RWPE2 (cell line): ENCODE measurements around the gene CD69.
"Not testable (repeated sequence)": the region's sequence is repeated elsewhere in the genome, so short reads cannot be mapped to it uniquely, and the experiment has no call there.

Experiments
- ATAC-seq: fragments of 200-7000 bp; cut with Tn5 transposase; 3 replicates; pipeline ENCODE4 v1.9.1; 2021; ENCODE audit warnings: low read depth
- DNase-seq: peaks from one replicate; pipeline ENCODE4 v3.0.0-alpha.2; 2020; ENCODE audit warnings: low spot score
- H3K27ac ChIP-seq: fragments of 450-650 bp; 2 replicates; pipeline ENCODE4 v1.5.1; 2017; ENCODE audit warnings: mild to moderate bottlenecking; ENCODE audit not compliant: poor library complexity, severe bottlenecking
- H3K27me3 ChIP-seq: fragments of 250-450 bp; sonication (Bioruptor Pico); 2 replicates; pipeline ENCODE4 v1.5.1; 2021; ENCODE audit warnings: mild to moderate bottlenecking, moderate library complexity; ENCODE audit not compliant: insufficient read depth, poor library complexity, severe bottlenecking
- H3K36me3 ChIP-seq: fragments of 250-450 bp; sonication (Bioruptor Pico); 2 replicates; pipeline ENCODE4 v1.5.1; 2020; ENCODE audit warnings: low read depth, mild to moderate bottlenecking, moderate library complexity
- H3K4me1 ChIP-seq: fragments of 250-450 bp; sonication (Bioruptor Pico); 2 replicates; pipeline ENCODE4 v1.5.1; 2021; ENCODE audit warnings: mild to moderate bottlenecking, moderate library complexity; ENCODE audit not compliant: insufficient read depth, poor library complexity, severe bottlenecking
- H3K4me3 ChIP-seq: fragments of 250-450 bp; sonication (Bioruptor Pico); 2 replicates; pipeline ENCODE4 v1.5.1; 2021; ENCODE audit warnings: mild to moderate bottlenecking, moderate library complexity; ENCODE audit not compliant: severe bottlenecking
- H3K9me3 ChIP-seq: fragments of 250-450 bp; sonication (Bioruptor Pico); 2 replicates; pipeline ENCODE4 v1.5.1; 2021; ENCODE audit warnings: mild to moderate bottlenecking, moderate library complexity; ENCODE audit not compliant: severe bottlenecking
- TF ChIP-seq, protein P1 (sequence below): fragments of 450-650 bp; IDR thresholded peaks from one replicate; pipeline ENCODE4 v1.5.1; 2017; ENCODE audit warnings: mild to moderate bottlenecking, moderate library complexity; ENCODE audit not compliant: poor library complexity, severe bottlenecking

Gene CD69

GRCh38 chr12:9745199-9745598 is 15.5 kb downstream of the CD69 start:
- no peaks in the 10 kb centered on the region for H3K27me3 ChIP-seq
- H3K9me3 ChIP-seq, result no peaks in the 10 kb centered on the region
- TF ChIP-seq, protein P1, sequence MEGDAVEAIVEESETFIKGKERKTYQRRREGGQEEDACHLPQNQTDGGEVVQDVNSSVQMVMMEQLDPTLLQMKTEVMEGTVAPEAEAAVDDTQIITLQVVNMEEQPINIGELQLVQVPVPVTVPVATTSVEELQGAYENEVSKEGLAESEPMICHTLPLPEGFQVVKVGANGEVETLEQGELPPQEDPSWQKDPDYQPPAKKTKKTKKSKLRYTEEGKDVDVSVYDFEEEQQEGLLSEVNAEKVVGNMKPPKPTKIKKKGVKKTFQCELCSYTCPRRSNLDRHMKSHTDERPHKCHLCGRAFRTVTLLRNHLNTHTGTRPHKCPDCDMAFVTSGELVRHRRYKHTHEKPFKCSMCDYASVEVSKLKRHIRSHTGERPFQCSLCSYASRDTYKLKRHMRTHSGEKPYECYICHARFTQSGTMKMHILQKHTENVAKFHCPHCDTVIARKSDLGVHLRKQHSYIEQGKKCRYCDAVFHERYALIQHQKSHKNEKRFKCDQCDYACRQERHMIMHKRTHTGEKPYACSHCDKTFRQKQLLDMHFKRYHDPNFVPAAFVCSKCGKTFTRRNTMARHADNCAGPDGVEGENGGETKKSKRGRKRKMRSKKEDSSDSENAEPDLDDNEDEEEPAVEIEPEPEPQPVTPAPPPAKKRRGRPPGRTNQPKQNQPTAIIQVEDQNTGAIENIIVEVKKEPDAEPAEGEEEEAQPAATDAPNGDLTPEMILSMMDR, result no peak
- no peaks in the 10 kb centered on the region for H3K4me1 ChIP-seq
- ATAC-seq (no peak), DNase-seq (no peak)
- no peak overlapping the region for H3K4me3 ChIP-seq
- H3K36me3 ChIP-seq, result no peaks in the 10 kb centered on the region
- H3K27ac ChIP-seq, result no peak overlapping the region

DNA sequence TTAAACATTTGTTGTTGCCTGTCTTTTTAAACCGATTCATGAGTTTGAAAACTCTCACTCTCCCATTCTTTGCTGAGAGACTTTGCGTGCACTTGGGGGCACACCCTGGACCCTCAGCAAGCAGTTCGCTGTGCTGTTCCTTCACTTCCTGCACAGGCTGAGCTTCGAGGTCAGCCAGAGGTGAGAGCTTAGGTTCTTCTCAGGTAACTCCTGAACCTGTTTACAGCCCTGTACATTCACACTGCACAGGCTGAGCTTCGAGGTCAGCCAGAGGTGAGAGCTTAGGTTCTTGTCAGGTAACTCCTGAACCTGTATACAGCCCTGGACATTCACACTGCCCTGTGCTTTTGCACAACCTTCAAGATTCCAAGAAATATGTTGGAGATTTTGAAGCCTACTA is 18.0 kb downstream of the CD69 start:
- no peak for ATAC-seq
- no peaks in the 10 kb centered on the region for H3K4me1 ChIP-seq
- no peak overlapping the region for H3K4me3 ChIP-seq
- no peaks in the 10 kb centered on the region for H3K36me3 ChIP-seq
- no peak overlapping the region for H3K27ac ChIP-seq
- no peaks in the 10 kb centered on the region for H3K27me3 ChIP-seq
- no peak for DNase-seq
- TF ChIP-seq, protein P1, result no peak
- no peaks in the 10 kb centered on the region for H3K9me3 ChIP-seq

GRCh38 chr12:9741726-9742125 is 19.0 kb downstream of the CD69 start:
- TF ChIP-seq, protein P1, result no peak
- H3K27me3 ChIP-seq, result no peaks in the 10 kb centered on the region
- H3K9me3 ChIP-seq, result no peaks in the 10 kb centered on the region
- no peak overlapping the region for H3K4me3 ChIP-seq
- DNase-seq, result no peak
- ATAC-seq, result no peak
- no peak overlapping the region for H3K27ac ChIP-seq
- no peaks in the 10 kb centered on the region for H3K4me1 ChIP-seq
- H3K36me3 ChIP-seq, result no peaks in the 10 kb centered on the region

DNA sequence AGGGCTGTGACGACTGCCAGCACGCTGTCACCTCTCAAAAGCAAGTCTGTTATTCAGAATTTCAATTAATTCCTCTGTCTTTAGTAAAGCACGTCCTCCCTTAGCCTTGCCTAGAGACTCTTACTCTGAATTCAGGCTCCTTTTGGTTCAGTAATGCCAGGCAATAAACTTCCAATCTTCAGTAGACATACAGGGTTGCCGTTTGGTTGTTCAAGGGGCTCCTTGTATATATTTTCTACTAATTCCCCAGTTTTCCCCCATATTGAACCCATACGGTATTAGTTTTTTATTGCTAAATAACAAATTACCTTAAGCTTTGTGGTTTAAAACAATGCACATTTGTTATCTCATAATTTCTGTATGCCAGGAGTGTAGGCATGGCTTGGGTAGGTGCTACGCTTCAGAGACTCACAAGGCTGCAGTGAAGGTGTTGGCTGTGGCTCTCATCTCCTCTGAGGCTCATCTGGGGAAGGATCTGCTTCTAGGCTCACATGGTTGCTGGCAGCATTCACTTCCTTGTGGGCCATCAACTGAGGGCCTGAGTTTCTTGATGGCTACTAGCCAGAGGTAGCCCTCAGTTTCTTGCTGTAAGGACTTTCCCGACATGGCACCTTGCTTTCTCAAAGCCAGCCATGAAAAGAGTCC is 20.5 kb downstream of the CD69 start:
- peak overlapping the region; percentile 39 for H3K4me3 ChIP-seq

GRCh38 chr12:9739404-9740105 is 21.1 kb downstream of the CD69 start:
- H3K4me3 ChIP-seq, result peak overlapping the region; percentile 39
- H3K27me3 ChIP-seq, DNase-seq, ATAC-seq, H3K27ac ChIP-seq, H3K4me1 ChIP-seq, H3K9me3 ChIP-seq, H3K36me3 ChIP-seq: not testable (repeated sequence)

More for the DNA sequence above, 20.5 kb downstream of the CD69 start:
- H3K4me1 ChIP-seq, result no peaks in the 10 kb centered on the region
- no peak for DNase-seq
- TF ChIP-seq, protein P1, result no peak
- H3K27ac ChIP-seq, result no peak overlapping the region
- no peaks in the 10 kb centered on the region for H3K27me3 ChIP-seq
- no peaks in the 10 kb centered on the region for H3K9me3 ChIP-seq
- no peak; the same call in 2 of the 3 replicates for ATAC-seq
- H3K36me3 ChIP-seq, result no peaks in the 10 kb centered on the region

DNA sequence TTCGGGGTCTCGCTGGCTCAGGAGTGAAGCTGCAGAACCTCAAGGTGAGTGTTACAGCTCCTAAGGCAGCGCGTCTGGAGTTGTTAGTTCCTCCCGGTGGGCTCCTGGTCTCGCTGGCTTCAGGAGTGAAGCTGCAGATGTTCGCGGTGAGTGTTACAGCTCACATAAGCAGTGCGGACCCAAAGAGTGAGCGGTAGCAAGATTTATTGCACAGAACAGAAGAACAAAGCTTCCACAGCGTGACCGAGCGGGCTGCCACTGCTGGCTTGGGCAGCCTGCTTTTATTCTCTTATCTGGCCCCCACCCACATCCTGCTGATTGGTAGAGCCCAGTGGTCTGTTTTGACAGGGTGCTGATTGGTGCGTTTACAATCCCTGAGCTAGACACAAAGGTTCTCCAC is 21.8 kb downstream of the CD69 start:
- H3K9me3 ChIP-seq, H3K4me3 ChIP-seq, ATAC-seq, H3K36me3 ChIP-seq, H3K27ac ChIP-seq, DNase-seq, H3K4me1 ChIP-seq, H3K27me3 ChIP-seq: not testable (repeated sequence)
